Esophagus squamous epithelium (tissue), 5 donors: ENCODE results near the gene GLYAT. TPM values are rescaled to one million over a fixed set of nuclear protein-coding genes. Genes with fewer than 3 reads are reported as not detected.

ENCODE experiments used
- DNase-seq: peaks from one replicate; lab custom pipeline; 2025; lab: John Stamatoyannopoulos, UW
- H3K27ac ChIP-seq, 4 donors: fragments of 200-600 bp; sonication (generic); one replicate each; pipeline ENCODE4 v1.5.1; 2016 to 2019; ENCODE audit warnings: mild to moderate bottlenecking in 1 of 4
- H3K27me3 ChIP-seq, 4 donors: fragments of 200-600 bp; sonication (generic); 1 replicate in 3 of 4; 2 replicates in 1 of 4; pipeline versions ENCODE4 v1.5.1 to v1.6.0; 2017 to 2021; ENCODE audit warnings: antibody characterized with exemption in 1 of 4
- H3K36me3 ChIP-seq, 3 donors: fragments of 200-600 bp; sonication (generic); one replicate each; pipeline ENCODE4 v1.5.1; 2016 to 2019
- H3K4me1 ChIP-seq, 3 donors: fragments of 200-600 bp; sonication (generic); one replicate each; pipeline ENCODE4 v1.5.1; 2017 to 2019
- H3K4me3 ChIP-seq, 4 donors: fragments of 200-600 bp; sonication (generic); 1 replicate in 3 of 4; 2 replicates in 1 of 4; pipeline ENCODE4 v1.5.1; 2016 to 2019; ENCODE audit warnings: mild to moderate bottlenecking in 2 of 4, moderate library complexity in 1 of 4
- H3K9me3 ChIP-seq, 3 donors: fragments of 200-600 bp; sonication (generic); one replicate each; pipeline ENCODE4 v1.5.1; 2016 to 2019
- CTCF ChIP-seq, 6 experiments: fragments of 450-650 bp in 4 of 6; fragments of 200-600 bp in 2 of 6; sonication (generic) in 2 of 6; IDR thresholded peaks; one replicate each; pipeline ENCODE4 v1.5.1; 2016 to 2019; ENCODE audit warnings: antibody characterized with exemption in 6 of 6, mild to moderate bottlenecking in 4 of 6, moderate library complexity in 4 of 6
- POLR2A ChIP-seq, 4 donors: fragments of 450-650 bp; IDR thresholded peaks; one replicate each; pipeline ENCODE4 v1.6.1; 2017; ENCODE audit warnings: antibody characterized with exemption in 4 of 4, mild to moderate bottlenecking in 4 of 4, moderate library complexity in 3 of 4
- WGBS, 2 donors: methylation state at CpG; one replicate each; pipeline ENCODE4 v1.1.5; 2018; 5-methylcytosine and 5-hydroxymethylcytosine counted together
- intact Hi-C: fragments of 100-400 bp; cut with DNase I; formaldehyde crosslinking; loops from one replicate; pipeline ENCODE4 v1.15.0; 2022
- total RNA-seq, 4 donors: library from RNA; depleted of rRNA; stranded (reverse); fragments of >200 nt; gene quantifications; one replicate each; pipeline ENCODE4 v1.1.0, GENCODE V29; 2016
- donor health status: DM: yes; HTN: yes; CAD: no.

The GLYAT gene
- not detected for total RNA-seq

- TF ChIP-seq CTCF (IDR thresholded peaks at IDR 0.05) (no peak), POLR2A (IDR thresholded peaks at IDR 0.05) (no peak)
- Histone ChIP-seq H3K27ac (no peak within 1 kb of the TSS), H3K4me1 (no peaks in the 10 kb centered on the region), H3K27me3 (peaks cover 0 to 4% (median 0%) of the 10 kb centered on the region in 4 donors), H3K4me3 (no peak within 1 kb of the TSS), H3K36me3 (no peaks in the 10 kb centered on the region), H3K9me3 (no peaks in the 10 kb centered on the region)
- intact Hi-C loops = no loop called here
- DNase-seq = no peak
- 49 to 67% methylated on average over 2 to 3 of the region's 4 CpGs for WGBS, 2 donors
Observed at GRCh38 chr11:58731819-58732218, at the start of gene GLYAT. TSS of gene GLYAT (minus strand) at chr11:58731943. CDS start at chr11:58724496, 7,447 bp downstream.

GRCh38 chr11:58781345-58781744 is 49.6 kb upstream of the GLYAT start:
- no peaks in the 10 kb centered on the region for H3K9me3 ChIP-seq
- no peaks in the 10 kb centered on the region for H3K27me3 ChIP-seq
- H3K4me1 ChIP-seq = no peaks in the 10 kb centered on the region
- intact Hi-C loops = no loop called here
- no peak for DNase-seq
- no peak overlapping the region for H3K4me3 ChIP-seq
- TF ChIP-seq POLR2A (IDR thresholded peaks at IDR 0.05) (no peak), CTCF (IDR thresholded peaks at IDR 0.05) (no peak)
- H3K27ac ChIP-seq = no peak overlapping the region
- no peaks in the 10 kb centered on the region for H3K36me3 ChIP-seq

GRCh38 chr11:58780578-58780977 is 48.8 kb upstream of the GLYAT start:
- no peaks in the 10 kb centered on the region for H3K27me3 ChIP-seq
- no peak for TF ChIP-seq POLR2A (IDR thresholded peaks at IDR 0.05)
- TF ChIP-seq CTCF (IDR thresholded peaks at IDR 0.05) = no peak
- intact Hi-C loops = no loop called here
- H3K9me3 ChIP-seq = no peaks in the 10 kb centered on the region
- WGBS, 2 donors = 82 to 93% methylated on average over 2 to 3 of the region's 3 CpGs
- no peaks in the 10 kb centered on the region for H3K36me3 ChIP-seq
- H3K27ac ChIP-seq = no peak overlapping the region
- no peak overlapping the region for H3K4me3 ChIP-seq
- no peak for DNase-seq
- H3K4me1 ChIP-seq = no peaks in the 10 kb centered on the region

- Histone ChIP-seq H3K27me3 (no peaks in the 10 kb centered on the region), H3K9me3 (no peaks in the 10 kb centered on the region), H3K4me1 (peaks cover 0 to 8% (median 0%) of the 10 kb centered on the region in 3 donors), H3K36me3 (no peaks in the 10 kb centered on the region), H3K27ac (no peak overlapping the region), H3K4me3 (no peak overlapping the region)
- intact Hi-C loops = no loop called here
- WGBS, 2 donors = 61 to 62% methylated on average over 12 of the region's 12 CpGs
- no peak for DNase-seq
- no peak for TF ChIP-seq CTCF (IDR thresholded peaks at IDR 0.05)
- no peak for TF ChIP-seq POLR2A (IDR thresholded peaks at IDR 0.05)
Observed at GRCh38 chr11:58776891-58777710, 45.4 kb upstream of the GLYAT start.

GRCh38 chr11:58775066-58775708 is 43.4 kb upstream of the GLYAT start:
- Histone ChIP-seq H3K36me3 (no peaks in the 10 kb centered on the region), H3K9me3 (no peaks in the 10 kb centered on the region), H3K27ac (no peak overlapping the region), H3K4me1 (peaks cover 0 to 26% (median 0%) of the 10 kb centered on the region in 3 donors), H3K27me3 (no peaks in the 10 kb centered on the region), H3K4me3 (no peak overlapping the region)
- no peak for DNase-seq
- TF ChIP-seq POLR2A (IDR thresholded peaks at IDR 0.05) (no peak), CTCF (IDR thresholded peaks at IDR 0.05) (no peak)
- intact Hi-C loops = no loop called here
- 69% methylated on average over 4 to 5 of the region's 5 CpGs for WGBS, 2 donors
